NCI-H2227 (cell line): ENCODE measurements around the gene CHI3L2.
A peak's percentile ranks its signal among the peaks of the same experiment; 100 is the strongest.

Experiments
- DNase-seq: peaks from one replicate; lab custom pipeline; 2025; ENCODE audit not compliant: unreplicated experiment; lab: John Stamatoyannopoulos, UW

CHI3L2 gene

DNA sequence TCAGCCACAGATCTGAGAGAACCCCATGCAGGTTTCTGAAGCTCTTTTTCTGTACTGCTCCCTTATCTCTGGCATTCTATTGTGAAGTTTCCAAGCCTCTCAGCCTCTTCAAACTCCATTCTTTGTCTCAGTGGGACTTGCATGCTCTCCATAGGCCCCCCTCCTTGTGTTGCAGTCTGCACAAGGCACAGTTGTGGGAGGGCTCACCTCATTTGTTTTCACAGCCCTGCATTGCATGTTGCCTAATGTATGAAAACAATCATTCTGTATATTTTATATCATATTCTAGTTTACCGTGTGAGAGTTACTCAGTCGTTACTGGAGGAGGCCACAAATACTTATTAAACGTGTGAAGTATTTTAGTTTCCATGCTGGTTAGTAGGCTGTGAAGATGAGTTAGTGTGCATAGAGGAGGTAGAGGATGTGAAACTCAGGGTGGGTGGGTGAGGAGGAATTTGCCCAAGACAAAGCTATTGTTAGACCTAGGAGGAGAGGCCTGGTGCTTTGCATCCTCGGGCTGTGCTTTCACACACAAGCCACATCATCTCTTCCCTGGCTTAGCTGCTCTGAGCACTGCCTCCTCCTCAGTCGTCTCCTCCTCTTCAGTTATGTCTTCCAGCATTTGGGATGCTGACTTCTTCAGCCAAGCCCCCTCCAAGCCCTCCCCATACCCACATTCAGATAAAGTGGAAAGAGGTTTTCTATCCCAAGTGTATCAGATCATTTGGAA lies 7.8 kb upstream of the CHI3L2 start:
- DNase-seq, result no peak

DNA sequence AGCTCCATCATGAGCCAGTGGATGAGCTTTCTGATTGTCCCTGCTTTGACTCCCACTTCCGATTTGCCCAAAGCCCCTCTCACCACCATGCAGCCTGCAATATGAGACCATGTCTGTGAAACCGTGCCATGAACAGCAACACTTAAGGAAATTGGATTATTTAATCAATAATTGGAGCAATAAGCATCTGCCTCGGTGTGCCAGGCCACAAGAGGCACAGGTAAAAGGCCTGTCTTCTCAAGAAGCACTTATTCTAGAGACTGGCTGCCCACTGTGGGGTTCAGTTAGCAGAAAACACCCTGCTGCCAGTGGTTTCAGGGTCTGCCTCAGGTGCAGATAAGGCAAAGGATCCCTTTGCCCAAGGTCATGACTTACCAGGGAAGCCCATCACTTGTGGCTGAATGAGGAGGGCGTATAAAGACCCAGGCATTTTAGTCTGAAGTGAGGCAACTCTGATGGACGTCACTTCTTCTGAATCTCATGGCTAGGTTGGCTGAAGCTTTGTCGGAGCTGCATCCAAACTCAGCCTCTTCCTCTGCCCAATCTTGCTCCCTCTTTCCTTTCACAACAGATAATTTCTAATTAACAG lies 7.1 kb upstream of the CHI3L2 start:
- no peak for DNase-seq

DNA sequence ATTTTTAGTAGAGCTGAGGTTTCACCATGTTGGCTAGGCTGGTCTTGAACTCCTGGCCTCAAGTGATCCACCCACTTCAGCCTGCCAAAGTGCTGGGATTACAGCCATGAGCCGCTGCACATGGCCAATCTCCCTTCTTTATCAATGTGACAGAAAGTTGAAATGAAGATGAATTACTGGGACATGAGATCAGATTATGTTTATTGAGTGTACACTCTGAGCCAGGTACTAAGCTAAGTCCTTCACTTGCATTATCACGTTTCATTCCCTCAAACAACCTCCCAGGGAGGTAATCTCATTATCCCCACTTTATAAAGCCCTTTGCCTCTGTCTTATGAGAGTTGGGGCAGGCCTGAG lies 6.3 kb upstream of the CHI3L2 start:
- no peak for DNase-seq

DNA sequence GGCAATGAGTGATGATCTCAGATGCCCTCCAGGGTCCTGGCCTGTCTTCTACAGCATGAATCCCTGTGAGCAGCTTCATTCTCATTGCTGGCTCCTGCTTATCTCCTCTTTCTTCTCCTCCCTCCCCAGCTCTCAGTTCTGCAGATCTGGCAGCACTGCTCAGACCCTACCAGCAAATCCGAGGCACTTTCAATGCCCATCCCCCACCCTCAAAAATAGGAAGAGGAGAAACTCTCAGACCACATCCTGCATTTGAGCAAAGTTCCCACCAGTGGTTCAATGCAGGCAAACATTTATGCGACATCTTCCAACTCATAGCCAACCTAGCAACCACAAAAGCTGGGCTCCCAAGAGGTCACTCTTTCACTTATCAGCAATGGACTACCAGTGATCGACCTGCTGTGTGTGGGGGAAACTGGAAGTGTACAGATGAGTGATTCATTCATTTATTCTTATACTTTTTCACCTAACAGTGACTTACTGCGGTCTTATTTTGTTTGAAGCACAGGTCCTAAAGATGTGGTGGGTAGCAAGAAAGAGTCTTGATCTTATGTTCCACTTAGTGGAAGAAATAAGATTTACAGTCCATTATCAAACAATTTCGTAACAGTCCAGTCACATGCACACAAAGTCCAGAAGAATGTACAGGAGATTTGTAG lies 5.8 kb upstream of the CHI3L2 start:
- DNase-seq, result no peak

DNA sequence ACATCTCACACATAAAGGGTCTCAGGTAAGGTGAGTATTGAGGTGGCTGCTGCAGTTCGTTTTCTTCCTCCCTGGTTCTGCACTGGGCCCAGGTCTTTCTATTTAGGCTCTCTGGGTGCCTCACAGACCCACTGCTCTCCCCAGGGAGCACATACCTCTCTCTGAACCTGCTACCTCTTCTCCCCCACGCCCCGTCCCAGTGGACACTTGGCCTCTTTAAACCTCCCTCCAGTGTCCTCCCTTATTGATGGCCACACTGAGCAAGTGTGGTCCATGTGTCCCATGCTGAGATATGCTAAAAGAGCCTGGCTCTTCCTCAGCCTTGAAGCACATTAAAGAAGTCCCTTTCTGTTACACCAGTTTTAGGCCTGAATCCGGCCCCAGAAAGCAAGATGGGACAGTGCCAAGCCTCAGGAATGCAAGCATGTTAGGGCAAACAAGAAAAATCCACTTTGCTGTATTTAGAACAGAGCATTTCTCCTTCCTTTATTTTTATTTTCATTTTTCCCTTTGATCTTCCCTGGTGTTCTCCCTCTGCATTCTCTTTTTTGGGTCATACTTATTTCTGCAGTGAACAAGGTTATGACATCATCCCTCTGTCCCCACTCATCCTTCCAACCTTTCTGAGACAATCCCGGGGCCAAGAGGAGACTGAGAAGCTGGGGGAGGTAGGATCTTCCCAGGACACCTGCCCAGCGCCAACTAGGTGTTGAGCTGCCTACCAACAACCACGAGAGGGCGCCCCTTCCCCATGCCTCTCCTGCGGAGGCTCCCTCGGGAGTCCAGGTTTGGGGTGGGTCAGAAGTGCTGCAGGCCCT lies 5.0 kb upstream of the CHI3L2 start:
- DNase-seq, result peak; percentile 69

DNA sequence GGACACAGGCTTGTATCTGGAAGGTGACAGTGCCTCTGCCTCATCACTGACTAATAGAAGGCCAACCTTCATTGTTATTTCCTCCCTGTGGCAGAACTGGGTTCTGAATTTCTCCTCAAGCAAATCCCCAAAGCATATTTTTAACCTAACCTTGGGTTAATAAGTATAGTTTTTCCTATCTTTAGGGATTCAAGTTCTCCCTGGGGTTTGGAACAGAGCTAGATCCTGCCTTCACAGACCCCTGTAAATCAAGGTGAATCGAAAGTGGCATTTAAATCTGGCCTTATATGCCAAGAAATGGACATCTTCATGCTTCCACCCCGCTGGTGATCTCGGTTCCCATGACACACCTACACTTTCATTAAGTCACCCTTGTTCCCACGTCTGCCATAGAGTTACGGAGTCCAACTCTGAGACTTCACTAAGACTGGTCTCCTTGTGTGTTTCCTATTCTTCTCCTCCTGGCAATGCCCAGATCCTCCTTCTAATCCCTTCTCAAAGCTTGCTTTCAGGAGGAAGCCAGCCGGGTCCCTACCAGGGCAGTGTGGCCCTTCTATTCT lies 4.3 kb upstream of the CHI3L2 start:
- DNase-seq, result no peak

DNA sequence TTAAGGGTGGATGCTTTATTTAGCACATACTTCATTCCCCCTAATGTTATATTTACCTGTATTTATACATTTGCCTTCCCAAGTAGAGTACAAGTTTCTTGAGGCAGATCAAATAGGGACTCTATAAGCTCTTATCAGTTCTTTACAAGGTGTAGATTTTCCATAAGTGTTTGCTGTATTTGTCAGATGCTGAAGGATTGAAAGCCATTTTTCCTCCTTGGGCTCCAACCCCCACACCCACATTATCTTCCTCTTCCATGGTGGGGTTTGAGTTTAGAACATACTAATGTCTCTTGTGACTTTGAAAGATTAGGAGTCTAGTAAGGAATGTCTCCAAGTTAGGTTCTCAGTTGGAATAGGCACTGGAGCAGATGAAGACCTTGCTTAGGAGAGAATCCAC lies 2.4 kb upstream of the CHI3L2 start:
- no peak for DNase-seq

DNA sequence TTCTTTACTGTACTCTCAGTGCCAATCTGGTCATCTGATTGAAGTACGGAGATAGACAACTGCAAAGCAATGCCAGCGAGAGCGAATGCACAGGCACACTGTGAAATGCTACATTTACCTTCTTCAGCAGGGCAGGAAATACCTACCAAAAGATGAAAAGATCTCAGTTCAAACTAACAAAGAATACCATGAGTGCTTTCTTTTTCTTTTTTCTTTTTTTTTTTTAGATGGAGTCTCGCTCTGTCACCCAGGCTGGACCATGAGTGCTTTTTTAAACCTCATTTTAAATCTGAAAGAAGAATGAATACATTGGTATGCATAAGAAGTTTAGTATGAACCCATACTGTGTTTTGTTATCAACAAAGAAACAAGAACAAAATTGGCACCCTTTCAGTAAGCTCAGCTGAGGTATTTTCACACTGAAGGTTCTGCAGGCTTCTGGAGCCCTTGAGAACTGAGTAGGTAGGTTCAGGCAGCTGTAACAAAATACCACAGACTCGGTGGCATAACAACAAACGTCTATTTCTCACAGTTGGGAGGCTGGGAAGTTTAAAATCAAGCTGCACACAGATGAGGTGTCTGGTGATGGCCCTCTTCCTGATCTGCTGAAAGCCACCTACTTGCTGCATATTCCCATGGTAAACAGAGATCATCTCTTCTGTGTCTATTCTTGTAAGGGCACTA lies 1.7 kb upstream of the CHI3L2 start:
- DNase-seq, result no peak

DNA sequence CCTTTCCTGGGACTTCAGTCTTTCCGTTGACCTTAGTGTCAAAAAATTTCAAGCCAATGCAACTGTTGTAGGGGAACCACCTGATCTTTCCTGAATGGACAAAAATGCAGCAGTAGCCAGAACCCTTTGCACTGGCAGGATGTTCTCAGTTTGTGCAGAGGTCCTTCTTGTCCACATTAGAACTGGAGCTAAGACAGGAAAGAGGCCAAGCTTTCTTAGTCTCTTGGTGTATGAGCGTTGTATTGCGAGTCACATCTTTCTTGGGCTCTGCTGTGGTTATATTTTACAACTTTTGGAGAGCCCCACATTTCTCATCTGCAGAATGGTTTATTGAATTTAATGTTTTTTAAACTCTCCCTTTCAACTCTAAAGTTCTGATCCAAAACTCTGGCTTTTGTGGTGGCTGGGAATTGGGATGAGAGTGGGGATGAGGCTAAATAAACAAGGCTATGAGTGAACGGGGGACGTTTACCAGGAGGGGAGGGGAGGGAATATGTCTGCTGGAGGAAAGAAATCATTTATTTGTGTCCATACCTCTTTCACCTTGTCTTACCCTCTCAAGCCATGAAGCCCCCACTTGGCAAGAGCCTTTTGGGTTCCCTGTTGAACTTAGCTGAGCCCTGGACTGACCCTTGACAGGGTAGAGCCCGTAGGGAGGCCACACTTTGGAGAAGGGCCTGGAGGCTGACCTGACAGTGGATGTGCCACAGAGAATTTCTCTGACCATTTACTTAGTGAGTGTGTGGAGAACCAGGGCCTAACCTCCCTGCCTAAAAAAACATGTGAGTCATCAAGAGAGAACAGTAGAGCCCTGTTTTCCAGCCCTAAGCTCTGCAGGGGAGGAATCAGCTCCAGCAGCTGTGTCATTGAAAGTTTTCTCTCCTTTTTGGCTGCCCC lies 586 bp downstream of the CHI3L2 start:
- DNase-seq, result no peak

DNA sequence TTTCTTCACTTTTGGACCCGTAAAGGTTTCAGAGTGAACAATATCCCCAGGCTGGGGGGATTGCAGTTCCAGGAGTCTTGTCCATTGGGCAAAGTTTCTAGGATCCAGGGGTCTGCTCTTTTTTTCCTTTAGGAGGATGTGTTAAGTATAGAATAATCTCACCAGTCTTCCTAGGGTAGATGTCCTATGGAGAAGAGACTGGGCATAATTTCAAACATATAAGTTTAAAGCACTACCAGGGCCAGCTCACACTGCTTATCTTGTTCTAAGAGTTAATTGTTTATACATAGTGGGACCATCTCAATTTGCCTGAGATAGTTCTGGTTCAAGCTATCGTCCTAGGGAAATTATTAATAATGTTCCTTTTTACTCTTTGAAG lies 1.2 kb downstream of the CHI3L2 start:
- no peak for DNase-seq

DNA sequence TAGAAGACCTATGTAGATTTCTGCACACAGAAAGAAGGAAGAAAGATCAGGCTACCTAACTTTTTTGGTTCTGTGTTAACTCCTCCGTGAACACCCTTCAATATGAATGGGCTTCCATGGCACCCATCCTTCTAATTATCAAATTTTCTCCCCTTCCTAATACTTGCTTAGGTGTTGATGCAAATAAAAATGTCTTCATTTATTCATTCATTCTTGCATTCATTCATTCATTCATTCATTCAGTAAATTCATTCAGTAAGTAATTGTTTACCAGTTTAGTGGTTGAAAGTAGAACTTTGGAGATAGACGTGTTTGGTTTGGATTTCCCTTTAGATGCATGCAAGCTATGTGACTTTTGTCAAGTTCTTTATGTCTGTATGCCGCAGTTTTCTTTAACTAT lies 4.6 kb downstream of the CHI3L2 start:
- no peak for DNase-seq

DNA sequence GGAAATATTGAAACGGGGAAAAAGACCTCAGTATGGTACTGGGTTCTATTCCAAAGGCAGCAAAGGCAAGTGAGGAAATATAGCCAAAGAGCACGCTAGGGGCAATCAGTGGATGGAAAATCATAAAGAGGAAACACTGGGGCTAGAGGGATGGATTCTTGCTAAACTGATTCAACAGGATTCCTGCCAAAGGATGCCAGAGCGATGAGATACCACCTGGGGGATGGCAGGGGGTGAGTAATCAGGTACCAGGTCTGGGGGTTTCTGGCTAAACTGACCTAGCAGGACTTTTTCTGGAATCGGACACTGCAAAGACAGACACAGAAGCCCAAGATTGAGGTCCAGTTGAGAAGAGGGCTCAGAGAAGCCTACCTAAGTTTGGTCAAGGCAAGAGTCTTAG lies 6.7 kb downstream of the CHI3L2 start:
- no peak for DNase-seq

DNA sequence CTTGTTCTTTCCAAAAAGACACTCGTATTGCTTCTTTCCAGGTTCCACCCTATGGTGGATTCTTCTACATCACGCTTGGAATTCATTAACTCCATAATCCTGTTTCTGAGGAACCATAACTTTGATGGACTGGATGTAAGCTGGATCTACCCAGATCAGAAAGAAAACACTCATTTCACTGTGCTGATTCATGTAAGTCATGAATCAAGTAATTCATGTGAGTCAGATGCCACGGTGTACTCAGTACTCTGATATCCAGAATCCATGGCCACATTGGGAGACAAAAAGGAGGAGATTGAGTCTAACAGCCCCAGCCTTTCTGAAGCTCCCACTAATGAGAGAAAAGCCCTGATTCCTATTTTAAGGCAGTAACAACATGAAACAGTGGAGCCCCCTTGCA lies 7.4 kb downstream of the CHI3L2 start:
- DNase-seq, result no peak

DNA sequence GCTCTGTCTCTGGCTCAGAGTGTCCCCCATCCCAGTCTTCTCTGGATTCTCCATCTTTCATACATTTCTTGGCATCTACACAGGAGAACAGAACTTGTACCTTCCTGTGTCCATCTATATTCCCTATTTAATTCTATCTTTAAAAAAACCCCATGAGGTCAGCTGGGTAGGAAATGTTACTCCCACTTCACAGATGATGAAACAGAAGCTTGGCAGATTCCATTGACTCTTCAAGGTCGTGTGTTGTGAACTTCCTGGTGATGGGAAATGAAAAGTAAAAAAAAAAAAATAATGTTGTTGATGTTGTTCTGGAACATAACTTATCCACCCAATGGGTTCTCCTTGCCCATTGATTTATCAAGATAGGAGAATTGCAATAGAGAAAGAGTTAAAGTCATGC lies 8.9 kb downstream of the CHI3L2 start:
- no peak for DNase-seq

DNA sequence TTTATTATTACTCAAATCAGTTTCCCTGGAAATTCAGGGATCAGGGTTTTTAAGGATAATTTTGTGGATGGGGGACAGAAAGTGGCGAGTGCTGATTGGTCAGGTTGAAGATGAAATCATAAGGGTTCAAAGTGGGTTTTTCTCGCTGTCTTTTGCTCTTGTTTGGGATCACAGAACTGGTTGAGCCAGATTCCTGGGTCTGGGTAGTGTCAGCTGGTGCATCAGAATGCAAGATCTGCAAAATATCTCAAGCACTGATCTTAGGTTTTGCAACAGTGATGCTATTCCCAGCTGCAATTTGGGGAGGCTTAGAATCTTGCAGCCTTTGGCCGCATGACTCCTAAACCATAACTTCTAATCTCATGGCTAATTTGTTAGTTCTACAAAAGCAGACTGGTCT lies 9.3 kb downstream of the CHI3L2 start:
- no peak for DNase-seq

DNA sequence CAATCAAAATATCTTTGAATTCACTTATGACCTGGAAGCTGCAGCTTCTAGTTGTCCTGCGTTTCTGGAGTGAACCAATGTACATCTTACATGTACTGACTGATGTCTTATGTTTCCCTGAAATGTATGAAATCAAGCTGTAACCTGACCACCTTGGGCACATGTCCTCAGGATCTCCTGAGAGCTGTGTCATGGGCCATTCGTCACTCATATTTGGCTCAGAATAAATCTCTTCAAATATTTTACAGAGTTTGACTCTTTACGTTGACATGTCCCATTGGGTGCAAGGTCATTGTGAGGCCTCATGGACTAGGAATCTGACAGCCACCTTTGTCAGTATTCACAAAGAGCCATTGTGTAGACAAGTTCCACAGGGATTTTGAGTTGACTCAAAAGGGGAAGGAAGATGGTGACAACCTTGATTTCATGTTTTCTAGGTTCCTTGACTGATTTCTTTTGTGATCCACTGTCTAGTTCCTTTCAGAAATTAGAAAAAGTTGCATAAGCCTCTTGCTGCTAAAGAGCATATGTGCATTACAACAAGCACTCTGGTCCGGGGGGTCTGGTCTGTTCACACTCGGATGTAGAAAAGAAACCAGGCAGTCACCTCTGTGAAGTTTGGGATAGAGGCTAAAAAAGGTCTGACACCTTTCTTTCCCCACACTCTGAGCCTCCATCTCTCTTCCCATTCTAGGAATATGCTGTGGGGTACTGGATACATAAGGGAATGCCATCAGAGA lies 10.7 kb downstream of the CHI3L2 start:
- no peak for DNase-seq

DNA sequence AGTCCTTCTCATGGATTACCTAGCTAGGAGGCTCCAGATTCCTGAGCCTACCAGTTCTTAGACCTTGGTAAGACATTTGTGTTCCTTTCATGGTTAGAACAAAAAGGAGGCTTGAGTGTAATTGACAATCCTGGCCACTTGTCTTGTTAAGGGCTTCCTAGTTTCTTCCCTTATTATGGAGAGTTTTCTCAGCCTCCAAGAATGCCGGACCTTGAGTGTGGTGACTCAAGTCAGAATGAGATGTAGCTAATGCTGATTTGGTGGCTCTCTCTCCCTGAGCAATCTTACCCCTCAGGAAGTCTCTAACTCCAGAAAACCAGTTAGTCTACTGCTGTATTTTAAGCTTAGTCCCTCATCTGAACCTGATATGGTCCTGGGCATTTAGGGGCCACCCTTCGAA lies 14.3 kb downstream of the CHI3L2 start:
- no peak for DNase-seq

DNA sequence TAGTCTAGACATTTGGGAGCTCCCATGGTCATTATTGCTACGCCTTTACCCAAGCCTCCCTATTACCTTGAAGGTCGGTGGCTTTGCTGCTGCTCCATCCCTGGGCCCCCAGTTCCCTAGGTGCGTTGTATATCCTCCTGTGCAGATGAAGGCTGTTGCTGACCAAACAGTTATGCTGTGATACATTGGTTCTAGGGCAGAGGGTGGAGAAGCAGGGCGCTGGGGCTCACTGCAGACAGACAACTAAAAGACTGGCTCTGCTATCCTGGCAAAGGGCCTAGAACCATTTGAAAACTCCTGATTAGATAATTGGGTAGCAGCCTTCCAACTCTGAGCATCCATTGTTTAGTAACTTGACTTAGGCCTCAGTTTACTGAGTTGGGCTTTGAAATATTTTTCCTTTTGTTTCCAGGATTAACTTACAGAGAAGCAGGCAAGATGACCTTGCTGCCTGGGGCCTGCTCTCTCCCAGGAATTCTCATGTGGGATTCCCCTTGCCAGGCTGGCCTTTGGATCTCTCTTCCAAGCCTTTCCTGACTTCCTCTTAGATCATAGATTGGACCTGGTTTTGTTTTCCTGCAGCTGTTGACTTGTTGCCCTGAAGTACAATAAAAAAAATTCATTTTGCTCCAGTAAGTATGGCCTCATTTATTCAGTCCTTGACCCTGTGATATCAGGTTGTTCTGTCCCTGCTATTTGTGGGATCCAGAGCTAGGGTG lies 15.5 kb downstream of the CHI3L2 start:
- DNase-seq, result no peak
